AG09319 (cell line): ENCODE measurements around the gene PRDM8.

Source experiments
- DNase-seq: peaks from one replicate; pipeline ENCODE4 v3.0.0-alpha.2; 2010; ENCODE audit warnings: low read depth; ENCODE audit errors: extremely low read depth
- TF ChIP-seq, protein P1 (sequence below): IDR thresholded peaks from 2 replicates; pipeline ENCODE4 v1.5.1; 2011; ENCODE audit warnings: low read depth, mild to moderate bottlenecking, inconsistent platforms, low read length, moderate library complexity

The PRDM8 gene

DNA sequence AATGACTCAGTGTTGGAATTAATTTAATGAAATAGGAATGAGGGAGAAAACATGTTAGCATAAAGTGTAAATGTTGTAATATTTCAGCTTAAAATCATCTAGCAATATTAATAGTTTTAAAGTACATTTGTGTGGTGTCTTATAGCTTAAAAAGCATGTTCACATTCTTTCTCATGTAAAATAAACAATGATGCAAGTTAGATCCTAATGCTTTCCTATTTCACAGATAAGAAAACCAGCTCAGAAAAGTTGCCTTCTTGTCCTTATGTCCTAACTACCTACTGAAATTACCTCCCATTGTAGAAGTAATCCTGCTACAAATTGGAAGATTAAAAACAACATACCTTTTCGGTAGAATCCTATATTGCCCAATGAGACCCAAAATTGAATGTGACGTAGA is 40.9 kb upstream of the PRDM8 start:
- no peak for DNase-seq

GRCh38 chr4:80161413-80162058 is 35.8 kb upstream of the PRDM8 start:
- TF ChIP-seq, protein P1, sequence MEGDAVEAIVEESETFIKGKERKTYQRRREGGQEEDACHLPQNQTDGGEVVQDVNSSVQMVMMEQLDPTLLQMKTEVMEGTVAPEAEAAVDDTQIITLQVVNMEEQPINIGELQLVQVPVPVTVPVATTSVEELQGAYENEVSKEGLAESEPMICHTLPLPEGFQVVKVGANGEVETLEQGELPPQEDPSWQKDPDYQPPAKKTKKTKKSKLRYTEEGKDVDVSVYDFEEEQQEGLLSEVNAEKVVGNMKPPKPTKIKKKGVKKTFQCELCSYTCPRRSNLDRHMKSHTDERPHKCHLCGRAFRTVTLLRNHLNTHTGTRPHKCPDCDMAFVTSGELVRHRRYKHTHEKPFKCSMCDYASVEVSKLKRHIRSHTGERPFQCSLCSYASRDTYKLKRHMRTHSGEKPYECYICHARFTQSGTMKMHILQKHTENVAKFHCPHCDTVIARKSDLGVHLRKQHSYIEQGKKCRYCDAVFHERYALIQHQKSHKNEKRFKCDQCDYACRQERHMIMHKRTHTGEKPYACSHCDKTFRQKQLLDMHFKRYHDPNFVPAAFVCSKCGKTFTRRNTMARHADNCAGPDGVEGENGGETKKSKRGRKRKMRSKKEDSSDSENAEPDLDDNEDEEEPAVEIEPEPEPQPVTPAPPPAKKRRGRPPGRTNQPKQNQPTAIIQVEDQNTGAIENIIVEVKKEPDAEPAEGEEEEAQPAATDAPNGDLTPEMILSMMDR, result no peak
- no peak for DNase-seq

More for the DNA sequence above, 40.9 kb upstream of the PRDM8 start:
- TF ChIP-seq, protein P1, result no peak

DNA sequence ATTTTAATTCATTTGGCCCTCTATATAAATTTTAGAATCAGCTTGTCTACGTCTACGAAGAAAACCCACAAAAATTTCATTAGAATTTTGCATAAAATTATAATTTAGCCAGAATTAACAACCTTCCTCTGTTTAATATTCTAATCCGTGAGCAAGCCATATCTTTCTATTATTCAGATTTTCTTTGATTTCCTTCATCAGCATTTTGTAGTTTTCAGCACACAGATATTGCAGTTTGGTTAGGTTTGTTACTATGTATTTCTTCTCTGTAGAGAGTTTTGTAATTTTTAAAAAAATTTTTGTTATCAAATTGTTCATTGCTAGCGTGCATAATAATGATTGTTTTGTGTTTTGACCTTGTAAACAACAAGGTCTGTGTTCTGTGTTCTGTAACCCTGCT is 34.9 kb upstream of the PRDM8 start:
- DNase-seq, result no peak
- TF ChIP-seq, protein P1, result no peak

DNA sequence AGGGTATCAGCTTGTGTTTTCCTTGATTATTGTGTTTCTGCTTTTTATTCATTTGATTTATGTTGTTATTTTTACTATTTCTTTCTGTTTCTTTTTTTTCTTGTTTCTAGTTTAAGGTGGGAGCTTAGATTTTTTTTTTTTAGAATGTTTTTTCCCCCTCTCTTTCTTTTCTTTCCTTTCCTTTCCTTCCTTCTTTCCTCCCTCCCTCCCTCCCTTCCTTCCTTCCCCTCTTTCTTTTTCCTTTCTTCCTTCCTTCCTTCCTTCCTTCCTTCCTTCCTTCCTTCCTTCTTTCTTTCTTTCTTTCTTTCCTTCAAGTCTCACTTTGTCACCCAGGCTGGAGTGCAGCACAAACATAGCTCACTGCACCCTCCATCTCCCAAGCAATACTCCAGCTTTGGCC is 31.4 kb upstream of the PRDM8 start:
- TF ChIP-seq, protein P1, result no peak
- no peak for DNase-seq

- TF ChIP-seq, protein P1, result no peak
- no peak for DNase-seq
Observed at GRCh38 chr4:80171251-80171650, 26.1 kb upstream of the PRDM8 start.

GRCh38 chr4:80171656-80172055 is 25.6 kb upstream of the PRDM8 start:
- TF ChIP-seq, protein P1, result no peak
- DNase-seq, result no peak

DNA sequence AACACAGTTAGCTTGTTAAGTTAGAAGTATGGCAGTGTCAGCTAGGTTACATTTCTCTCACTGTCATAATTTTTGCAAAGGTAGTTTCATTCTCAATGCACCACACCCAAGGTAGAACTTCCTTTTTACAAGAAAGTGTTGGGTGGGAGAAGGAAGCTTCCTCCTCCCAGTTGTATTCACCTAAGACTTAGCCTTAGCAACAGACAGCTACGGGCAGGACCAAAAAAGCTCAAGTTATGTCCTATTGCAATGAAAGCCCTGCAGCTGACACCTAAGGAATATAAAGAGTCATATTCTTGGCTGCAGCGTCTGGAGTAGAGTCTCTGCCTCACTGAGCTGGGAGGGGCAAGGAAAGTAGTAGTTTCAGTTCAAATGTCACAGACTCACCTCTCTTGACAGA is 25.1 kb upstream of the PRDM8 start:
- TF ChIP-seq, protein P1, result no peak
- DNase-seq, result no peak
